HG03108 (cell line): ENCODE results near the gene PCYOX1L.

Experiments
- ATAC-seq: cut with Tn5 transposase; IDR thresholded peaks from one replicate; pipeline ENCODE4 v1.9.1; 2021; ENCODE audit warnings: moderate library complexity; ENCODE audit not compliant: unreplicated experiment

PCYOX1L gene, protein sequence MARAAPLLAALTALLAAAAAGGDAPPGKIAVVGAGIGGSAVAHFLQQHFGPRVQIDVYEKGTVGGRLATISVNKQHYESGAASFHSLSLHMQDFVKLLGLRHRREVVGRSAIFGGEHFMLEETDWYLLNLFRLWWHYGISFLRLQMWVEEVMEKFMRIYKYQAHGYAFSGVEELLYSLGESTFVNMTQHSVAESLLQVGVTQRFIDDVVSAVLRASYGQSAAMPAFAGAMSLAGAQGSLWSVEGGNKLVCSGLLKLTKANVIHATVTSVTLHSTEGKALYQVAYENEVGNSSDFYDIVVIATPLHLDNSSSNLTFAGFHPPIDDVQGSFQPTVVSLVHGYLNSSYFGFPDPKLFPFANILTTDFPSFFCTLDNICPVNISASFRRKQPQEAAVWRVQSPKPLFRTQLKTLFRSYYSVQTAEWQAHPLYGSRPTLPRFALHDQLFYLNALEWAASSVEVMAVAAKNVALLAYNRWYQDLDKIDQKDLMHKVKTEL

DNA sequence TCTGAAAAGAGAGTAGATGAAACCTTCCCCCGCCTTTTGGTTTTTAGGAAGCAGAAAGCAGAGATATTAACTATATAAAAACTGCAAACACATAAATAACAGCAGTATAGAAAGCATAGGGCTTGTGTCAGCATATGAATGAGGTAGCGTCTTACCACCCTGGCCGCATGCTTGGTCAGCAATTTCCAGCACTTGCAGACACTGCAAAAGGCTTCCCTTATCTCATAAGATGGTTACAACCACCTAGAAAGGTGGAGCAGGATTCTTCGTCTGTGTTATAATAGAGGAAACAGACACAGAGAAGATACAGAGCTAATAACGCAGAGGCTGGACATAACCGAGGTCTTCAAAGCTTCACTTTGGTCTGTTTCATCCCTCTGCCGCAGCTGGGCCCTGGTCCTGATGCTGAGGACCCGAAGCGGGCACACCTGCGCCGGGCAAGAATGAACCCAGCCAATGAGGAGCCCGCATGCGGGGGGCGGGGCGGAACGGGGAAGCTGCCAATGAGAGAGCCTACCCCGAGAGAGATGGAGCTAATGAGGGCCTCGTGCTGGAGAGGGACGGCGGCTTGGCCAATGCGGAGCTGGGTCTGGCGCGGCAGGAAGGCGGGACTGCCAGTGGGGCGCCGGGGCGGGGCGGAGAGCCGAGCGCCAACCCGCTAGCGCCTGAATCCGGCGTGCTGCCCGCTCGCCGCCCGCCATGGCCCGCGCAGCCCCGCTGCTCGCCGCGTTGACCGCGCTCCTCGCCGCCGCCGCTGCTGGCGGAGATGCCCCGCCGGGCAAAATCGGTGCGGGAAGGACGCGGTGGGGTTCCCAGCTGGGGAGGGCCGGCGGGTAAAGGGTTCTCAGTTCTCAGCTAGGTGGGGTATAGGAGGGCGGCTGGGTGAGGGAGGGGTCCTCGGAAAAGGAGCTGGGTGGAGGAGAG lies at the start of gene PCYOX1L:
PCYOX1L (plus strand) TSS at position 677 of the 924 bp plus-strand sequence; CDS start at position 700, 23 bp downstream.
- peak; percentile 100 for ATAC-seq

DNA sequence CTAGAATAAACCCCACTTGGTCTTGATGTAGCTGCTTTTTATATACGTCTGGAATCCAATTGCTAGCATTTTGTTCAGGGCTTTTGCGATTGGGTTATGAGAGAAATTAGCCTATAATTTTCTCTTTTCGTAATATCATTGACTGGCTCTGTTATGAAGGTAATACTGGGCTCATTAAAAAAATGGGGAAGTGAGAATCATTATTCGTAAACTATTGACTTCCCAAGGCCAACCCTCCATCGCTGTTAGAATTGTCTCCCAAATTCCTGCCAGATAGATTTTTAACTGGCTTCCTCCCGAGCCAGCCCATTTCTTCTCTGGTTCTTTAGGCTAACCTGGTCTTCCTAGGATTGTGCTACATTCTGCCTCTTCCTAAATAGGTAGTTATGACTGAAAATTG lies 48.5 kb upstream of the PCYOX1L start:
- ATAC-seq: no peak

DNA sequence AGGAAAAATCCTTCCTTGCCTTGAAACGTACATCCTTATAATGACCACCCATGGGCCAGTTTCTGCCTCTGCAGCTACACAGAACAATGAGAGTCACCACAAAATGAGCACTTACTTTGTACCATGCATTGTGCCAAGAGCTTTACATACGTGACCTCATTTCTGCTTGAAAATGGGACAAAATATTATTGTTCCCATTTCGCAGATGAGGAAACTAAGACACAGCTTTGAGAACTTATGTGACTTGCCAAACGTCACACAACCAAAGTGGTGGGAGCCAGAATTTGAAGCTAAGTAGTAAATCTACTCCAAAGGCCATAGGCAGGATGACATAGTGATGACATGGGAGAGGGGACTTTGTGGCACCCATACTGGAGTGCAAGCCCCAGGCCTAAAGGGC lies 47.4 kb upstream of the PCYOX1L start:
- ATAC-seq: no peak

DNA sequence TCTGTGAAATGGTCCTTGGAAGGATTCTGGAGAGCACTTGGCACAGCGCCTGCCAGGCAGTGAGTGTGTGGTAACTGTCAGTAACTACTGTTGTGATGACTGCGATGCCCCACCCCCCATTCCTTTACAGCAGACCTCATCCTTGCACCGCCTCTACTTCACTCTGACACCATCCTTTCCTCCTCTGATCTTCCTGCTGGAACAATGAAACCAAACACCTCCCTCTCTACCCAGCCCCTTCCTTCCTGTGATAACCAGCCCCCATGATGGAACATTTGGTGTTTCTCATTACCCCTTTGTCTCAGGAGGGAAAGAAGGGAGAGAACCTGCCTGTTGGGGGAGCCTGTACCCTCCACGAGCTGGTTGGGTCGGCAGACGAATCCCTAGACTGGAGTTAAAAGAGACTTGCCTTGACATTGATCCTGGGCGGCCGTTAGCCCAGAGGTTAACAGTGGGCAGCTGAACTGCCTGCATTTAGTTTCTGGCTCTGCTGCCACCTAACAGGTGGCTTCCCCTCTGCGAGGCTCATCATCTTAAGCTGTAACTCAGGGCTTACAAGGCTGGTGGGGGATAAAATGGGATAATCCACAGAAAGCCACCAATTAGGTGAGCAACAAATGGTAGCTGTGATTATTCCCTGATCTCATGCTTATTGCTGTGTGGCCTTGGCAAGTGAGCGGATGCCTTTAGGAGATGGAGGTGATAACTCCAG lies 46.7 kb upstream of the PCYOX1L start:
- no peak for ATAC-seq

DNA sequence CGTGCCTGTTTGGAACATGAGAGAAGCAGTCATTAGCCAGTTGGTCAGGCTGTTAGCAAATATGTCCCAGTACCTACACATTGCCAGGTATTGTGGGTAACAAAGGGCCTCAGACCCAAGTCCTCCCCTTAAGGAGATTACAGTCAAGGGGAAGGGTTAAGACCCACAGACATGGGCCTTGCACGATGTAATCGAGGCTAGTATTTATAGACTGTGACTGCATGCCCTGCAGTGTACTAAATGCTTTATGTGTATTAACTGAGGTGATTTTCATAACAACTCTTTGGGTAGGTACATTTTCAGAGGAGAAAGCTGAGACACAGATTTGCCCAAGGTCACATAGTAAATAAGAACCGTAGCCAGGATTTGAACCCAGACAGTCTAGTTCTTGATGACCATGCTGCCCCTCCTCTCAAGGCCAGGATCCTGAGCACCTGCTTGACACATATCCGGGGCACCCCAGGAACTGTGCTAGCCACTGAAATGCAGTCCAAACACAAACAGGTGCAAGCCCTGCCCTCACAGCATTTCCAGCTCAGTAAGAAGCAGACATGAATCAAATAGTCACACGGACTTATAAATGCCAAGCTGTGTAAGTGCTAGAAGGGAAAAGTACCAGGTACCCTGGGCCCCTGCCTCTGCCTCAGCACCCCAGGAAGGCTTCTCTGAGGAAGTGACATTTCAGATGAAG lies 44.5 kb upstream of the PCYOX1L start:
- no peak for ATAC-seq

DNA sequence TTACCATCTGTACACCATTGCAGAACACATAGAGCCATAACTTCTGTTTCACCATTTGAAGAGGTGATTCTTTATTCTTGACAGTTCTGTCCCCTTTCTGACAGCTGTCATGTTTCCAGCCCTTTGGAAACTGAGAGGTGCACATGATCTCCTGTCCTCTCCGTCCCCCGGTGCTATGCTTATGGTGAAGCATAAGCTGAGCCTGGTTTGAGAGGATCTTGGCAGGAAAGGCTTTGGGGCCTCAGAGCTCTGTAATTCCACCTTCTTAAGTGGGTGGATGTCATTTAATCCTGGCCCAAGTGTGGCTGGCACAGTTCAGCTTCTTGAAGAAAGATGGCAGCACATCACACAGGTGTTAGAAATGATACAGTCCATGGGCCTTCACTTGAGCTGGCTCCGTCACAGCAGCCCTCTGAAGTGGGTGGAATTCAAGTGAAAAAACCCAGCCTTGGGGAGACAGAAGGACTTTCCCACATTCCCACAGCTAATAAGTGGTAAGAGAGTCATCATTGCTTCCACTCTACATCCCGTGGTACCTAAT lies 43.2 kb upstream of the PCYOX1L start:
- ATAC-seq: no peak

DNA sequence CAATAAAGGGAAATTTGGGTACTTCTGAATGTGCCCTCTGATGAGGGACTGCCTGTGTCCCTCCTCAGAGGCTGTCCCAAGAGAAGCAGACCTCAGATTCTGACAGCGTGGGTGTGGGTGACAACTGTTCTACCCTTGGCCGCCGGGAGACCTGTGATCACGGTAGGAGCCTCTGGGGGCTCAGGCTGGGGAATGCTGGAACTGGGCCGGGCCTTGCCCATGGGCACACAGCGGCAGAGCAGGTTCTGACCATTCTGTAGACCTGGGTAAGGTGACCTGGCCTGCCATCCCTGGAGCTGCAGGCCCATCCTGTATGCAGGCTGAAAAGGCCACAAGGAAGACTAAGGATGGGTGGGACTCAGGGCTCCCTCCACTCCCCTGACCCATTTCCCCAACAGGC lies 42.1 kb upstream of the PCYOX1L start:
- no peak for ATAC-seq

DNA sequence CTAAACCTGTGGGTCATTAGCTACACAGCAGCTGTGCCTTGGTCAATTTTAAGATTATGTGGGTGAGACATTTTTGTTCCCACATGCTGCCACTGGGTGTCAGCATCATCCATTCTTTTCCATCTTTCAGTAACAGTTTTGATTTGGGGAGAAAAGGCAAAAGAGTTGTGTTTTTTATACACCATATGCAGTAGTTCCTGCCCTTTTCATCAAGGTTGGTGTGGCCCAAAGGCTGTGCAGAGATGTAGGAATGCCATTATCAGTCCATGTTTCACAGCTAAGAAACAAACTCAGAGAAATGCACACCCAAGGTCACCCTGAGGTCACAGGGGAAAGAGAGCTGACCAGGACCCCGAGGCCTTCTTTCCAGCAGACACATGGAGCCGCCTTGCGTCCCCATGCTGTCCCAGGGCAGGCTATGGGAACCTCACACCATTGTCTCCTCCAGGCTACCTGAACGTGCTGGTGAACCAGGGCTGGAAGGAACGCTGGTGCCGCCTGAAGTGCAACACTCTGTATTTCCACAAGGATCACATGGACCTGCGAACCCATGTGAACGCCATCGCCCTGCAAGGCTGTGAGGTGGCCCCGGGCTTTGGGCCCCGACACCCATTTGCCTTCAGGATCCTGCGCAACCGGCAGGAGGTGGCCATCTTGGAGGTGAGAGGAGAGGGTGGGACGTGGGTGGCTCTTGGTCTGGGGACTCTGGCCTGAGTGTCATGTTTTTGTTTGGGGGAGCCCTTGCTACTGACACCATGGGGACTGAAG lies 40.4 kb upstream of the PCYOX1L start:
- no peak for ATAC-seq

DNA sequence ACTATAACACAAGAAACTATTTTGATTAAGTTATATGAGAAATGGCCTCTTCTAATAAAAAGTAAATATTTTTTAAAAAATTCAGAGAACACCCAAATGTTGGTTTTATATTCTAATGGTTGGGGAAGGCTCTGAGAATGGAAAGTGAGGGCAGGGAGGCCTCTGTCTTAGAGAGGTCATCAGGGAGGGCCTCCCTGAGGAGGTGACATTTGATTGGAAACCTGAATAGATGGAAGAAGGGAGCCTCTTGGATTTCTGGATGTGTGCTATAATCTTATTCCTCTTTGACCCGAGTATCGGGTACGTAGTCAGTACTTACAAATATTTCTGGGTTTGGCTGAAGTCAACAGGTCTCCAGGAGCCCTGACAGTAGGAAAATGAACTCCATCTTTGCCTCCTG lies 38.7 kb upstream of the PCYOX1L start:
- no peak for ATAC-seq

DNA sequence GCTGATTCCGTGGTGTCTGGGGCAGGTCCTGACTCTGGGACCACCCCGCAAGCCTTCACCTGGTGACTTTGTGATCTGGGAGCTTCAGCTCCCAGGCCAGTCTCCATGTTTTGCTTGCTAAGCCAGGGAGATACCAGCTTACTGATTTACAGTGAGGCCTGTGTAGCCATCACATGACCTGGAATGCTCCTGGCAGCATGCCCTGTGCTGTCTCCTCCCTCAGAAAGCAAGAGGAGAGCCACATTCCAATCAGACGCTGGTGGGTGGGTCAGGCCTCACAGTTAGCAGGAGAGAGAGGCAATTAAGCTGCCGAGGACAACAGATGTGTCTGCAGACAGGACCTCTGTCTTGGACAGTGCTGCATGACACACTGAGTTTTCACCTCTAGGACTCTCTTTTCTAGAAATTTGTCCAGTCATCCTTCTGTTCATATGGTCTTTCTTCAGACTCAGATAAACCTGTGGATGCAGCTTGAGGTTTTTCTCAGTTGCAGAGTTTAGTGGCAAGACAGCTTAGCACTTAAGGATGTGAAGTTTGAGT lies 37.0 kb upstream of the PCYOX1L start:
- ATAC-seq: no peak

DNA sequence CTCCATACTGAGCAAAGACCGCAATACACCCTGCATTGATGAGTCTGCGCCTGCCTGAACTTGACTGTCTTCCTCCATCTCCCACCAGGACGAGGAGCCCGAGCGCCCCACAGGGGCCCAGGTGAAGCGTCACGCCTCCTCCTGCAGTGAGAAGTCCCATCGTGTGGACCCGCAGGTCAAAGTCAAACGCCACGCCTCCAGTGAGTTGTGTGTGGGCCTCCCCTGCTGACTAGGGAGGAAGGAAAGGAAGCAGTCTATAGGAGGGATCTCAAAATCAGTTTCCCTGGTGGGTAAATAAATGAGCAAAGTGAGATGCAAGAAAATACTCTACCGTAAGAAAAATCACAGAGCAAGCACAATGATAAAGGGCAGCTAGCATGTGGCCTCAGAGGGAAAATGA lies 35.3 kb upstream of the PCYOX1L start:
- no peak for ATAC-seq

DNA sequence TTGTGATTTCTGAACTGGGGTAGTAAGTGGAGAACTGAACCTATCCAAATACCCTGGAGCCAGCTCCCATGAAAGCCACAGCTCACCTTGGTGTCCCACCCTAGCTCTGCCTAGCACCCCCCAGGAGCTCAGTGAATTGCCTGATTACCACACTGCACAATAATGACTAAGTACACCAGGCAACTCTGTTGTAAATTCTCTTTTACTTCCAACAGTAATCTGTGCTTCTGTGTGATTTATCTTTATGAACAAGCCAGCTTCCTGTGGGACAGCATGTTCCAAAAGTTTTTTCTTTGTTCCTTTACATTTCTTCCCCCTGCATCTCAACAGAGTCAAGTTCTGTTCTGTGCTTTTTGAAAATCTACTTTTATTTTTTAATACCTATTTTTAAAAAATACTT lies 34.6 kb upstream of the PCYOX1L start:
- ATAC-seq: no peak

DNA sequence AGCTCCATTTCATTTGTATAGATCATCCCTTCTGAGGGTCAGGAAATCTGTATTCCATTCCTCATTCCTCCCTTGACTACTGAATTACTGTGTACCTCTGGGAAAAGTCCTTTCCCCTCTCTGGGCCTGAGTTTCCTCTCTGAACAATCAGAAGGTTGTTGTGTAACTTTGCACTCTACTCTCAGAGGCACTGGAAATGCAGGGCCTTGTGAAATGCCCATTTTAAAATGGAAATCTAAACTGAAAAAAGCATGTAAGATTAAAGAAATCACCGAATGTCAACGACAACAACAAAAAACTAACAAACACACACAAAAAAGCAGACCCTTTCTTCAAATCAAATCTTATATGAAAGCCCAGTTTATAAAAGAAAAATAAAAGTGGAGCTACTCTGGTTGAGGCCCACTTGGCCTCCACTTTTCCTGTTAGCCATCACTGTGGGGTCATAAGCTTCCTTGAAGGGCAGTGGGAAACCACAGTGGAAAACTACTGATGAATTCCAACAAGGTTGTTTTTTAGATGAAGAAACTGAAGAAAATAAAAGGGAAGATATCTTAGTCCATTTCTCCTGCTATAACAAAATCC lies 34.1 kb upstream of the PCYOX1L start:
- ATAC-seq: no peak

DNA sequence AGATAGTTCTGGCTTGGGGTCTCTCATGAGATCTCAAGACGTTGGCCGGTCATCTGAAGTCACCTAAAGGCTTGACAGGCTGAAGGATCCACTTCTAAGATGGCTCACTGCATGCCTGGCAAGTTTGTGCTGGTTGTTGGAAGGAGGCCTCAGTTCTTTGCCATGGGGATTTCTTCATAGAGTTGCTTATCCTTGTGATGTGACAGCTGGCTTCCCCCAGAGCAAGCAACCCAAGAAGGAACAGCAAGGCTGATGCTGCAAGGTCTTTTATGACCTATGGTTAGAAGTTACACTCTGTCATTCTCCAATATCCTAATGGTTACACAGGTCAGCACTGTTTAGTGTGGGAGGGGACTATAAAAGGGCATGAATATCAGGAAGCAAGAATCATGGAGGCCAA lies 33.2 kb upstream of the PCYOX1L start:
- no peak for ATAC-seq

DNA sequence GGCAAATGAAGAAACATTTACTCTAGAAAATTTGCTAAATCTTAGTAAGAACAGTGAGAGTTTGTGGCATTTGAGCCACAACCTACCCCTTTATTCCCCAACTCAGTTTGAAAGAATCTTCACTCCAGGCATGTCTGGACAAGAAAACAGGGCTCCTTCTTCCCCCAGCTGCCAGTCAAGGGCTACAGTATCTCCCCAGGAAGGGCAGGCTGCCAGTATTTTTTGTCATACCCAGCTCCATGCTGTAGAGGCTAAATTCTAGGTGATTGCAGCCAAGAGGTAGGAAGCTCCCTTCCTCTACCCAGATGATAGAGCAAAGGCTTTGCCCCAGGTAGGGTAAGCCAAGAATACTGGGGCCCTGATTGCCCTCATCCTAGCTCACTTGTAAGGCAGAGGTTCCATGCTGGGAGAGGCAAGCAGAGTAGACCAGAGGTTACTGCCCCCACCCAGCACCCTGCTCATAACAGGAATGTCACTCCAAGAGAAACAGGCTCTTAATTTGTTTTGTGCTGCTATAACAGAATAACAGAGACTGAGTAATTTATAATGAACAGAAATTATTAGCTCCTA lies 32.6 kb upstream of the PCYOX1L start:
- no peak for ATAC-seq

DNA sequence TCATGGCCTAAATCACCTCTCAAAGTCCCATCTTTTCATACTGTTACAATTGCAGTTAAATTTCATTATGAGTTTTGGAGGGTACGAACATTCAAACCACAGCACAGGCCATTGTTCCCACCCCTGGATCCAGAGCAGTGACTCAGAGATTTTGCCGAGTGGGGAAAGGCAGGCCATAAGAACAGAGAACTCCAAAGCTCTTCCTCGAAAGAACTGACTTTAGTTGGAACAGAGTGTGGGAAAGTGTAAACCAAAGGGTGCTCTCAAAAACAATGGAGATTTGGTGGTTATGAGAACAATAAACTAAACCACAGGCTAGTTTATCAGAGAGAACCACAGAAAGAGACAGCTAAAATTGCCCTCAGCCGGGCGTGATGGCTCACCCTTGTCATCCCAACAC lies 32.0 kb upstream of the PCYOX1L start:
- no peak for ATAC-seq

DNA sequence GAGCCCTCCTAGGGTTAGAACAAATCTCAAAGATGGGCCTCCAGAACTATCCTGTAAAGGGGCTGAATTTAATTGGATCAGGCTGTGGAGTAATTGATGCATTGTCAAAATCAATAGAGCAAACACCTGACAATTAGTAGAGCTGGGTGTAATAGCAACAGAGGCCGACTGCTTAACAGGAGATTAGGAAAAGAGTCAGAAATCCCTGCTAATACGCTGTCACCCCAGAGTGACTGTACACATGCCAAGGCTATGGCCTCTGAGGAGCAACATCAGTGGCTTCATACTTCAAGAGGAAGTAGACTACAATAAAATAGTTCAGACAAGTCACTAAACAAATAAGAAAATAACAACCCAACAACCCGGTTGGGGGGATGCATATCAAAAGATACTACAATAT lies 31.2 kb upstream of the PCYOX1L start:
- no peak for ATAC-seq

DNA sequence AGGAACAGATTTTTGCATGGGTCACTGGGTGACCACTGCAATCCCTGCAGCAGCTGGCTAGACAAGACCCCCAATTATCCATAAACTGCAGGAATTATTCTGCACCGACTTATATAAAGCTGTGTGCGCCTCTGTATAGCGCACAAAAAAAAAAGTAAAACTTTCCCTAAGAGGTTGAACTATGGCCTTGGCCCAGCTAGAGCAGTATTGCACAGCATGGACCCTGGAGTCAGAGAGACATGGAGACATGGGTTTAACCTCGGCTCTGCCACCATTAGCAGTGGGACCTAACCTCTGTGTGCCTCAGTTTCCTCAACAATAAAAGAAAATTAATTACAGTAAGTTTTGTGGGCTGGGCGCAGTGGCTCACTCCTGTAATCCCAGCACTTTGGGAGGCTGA lies 29.7 kb upstream of the PCYOX1L start:
- no peak for ATAC-seq
